H1 (cell line): ENCODE data around the gene NOD2. TPM values are rescaled to one million over a fixed set of nuclear protein-coding genes. Genes with fewer than 3 reads are reported as not detected.

Experiments
- CTCF ChIA-PET: fragments of 300-600 bp; sonication (Branson Sonifier 250); formaldehyde crosslinking; loops from one replicate; lab custom pipeline; 2021; ENCODE audit not compliant: partially characterized antibody; lab: Charles Lee
- POLR2A ChIA-PET: fragments of 300-600 bp; sonication (Branson Sonifier 250); formaldehyde crosslinking; loops from one replicate; lab custom pipeline; 2021; ENCODE audit warnings: inconsistent platforms; ENCODE audit not compliant: partially characterized antibody; lab: Charles Lee
- DNase-seq, 2 experiments: peaks; one replicate each; pipeline versions ENCODE4 v3.0.0 to v3.0.0-alpha.2; 2010 to 2022; ENCODE audit warnings: low spot score in 2 of 2, low read depth in 1 of 2, mixed read lengths in 1 of 2
- FAIRE-seq: peaks from 2 replicates; lab custom pipeline; 2011; peaks lifted over from hg19 to GRCh38; lab: Jason Lieb, UNC
- H2AFZ ChIP-seq: 2 replicates; pipeline ENCODE4 v1.8.1; 2012; ENCODE audit warnings: low read length, inconsistent platforms
- H2AK5ac ChIP-seq: 2 replicates; pipeline ENCODE4 v1.6.1; 2013; ENCODE audit warnings: low read depth, low read length
- H2BK120ac ChIP-seq: replicated peaks from 2 replicates; pipeline ENCODE3; 2013; ENCODE audit warnings: low read depth, low read length, inconsistent platforms
- H2BK12ac ChIP-seq: 2 replicates; pipeline ENCODE4 v1.6.1; 2013; ENCODE audit warnings: low read depth, low read length
- H2BK15ac ChIP-seq: 2 replicates; pipeline ENCODE4 v1.6.1; 2013; ENCODE audit warnings: low read length
- H2BK20ac ChIP-seq: 2 replicates; pipeline ENCODE4 v1.6.1; 2013; ENCODE audit warnings: low read length
- H2BK5ac ChIP-seq: 2 replicates; pipeline ENCODE4 v1.6.1; 2013; ENCODE audit warnings: low read depth, low read length
- H3K14ac ChIP-seq: 2 replicates; pipeline ENCODE4 v1.6.1; 2013; ENCODE audit warnings: inconsistent platforms; ENCODE audit not compliant: insufficient read length
- H3K18ac ChIP-seq: 2 replicates; pipeline ENCODE4 v1.6.1; 2013; ENCODE audit warnings: low read length; ENCODE audit errors: extremely low read depth
- H3K23ac ChIP-seq: 2 replicates; pipeline ENCODE4 v1.6.1; 2013; ENCODE audit warnings: inconsistent platforms; ENCODE audit not compliant: insufficient read length
- H3K23me2 ChIP-seq: 2 replicates; pipeline ENCODE4 v1.6.1; 2013; ENCODE audit warnings: low read depth, low read length
- H3K27ac ChIP-seq: 2 replicates; pipeline ENCODE4 v1.6.1; 2011; ENCODE audit warnings: low read depth, low read length, inconsistent platforms
- H3K27me3 ChIP-seq, 4 experiments: replicated peaks in 1 of 4; 1 replicate in 1 of 4; 2 replicates in 3 of 4; pipeline versions ENCODE4 v1.6.1 to v1.8.1; 2011 to 2013; ENCODE audit warnings: low read length in 3 of 4, mild to moderate bottlenecking in 3 of 4, inconsistent platforms in 2 of 4, mixed read lengths in 2 of 4, moderate library complexity in 1 of 4; ENCODE audit not compliant: control insufficient read depth in 3 of 4, insufficient read depth in 3 of 4; ENCODE audit errors: extremely low read depth in 1 of 4
- H3K36me3 ChIP-seq, 4 experiments: 2 replicates each; pipeline versions ENCODE4 v1.6.1 to v1.8.1; 2011 to 2013; ENCODE audit warnings: mild to moderate bottlenecking in 4 of 4, low read length in 3 of 4, moderate library complexity in 2 of 4, control low read depth in 1 of 4, inconsistent platforms in 1 of 4; ENCODE audit not compliant: insufficient read depth in 4 of 4, control insufficient read depth in 2 of 4
- H3K4ac ChIP-seq: replicated peaks from 2 replicates; pipeline ENCODE3; 2013; ENCODE audit warnings: low read length, low read depth, mixed read lengths, inconsistent platforms; ENCODE audit not compliant: insufficient read length
- H3K4me1 ChIP-seq, 4 experiments: replicated peaks in 1 of 4; 1 replicate in 1 of 4; 2 replicates in 3 of 4; pipeline versions ENCODE4 v1.6.1 to v1.8.1; 2011 to 2013; ENCODE audit warnings: low read length in 3 of 4, inconsistent platforms in 2 of 4, mixed read lengths in 1 of 4; ENCODE audit not compliant: insufficient read depth in 4 of 4, control insufficient read depth in 3 of 4
- H3K4me2 ChIP-seq, 2 experiments: 2 replicates each; pipeline versions ENCODE4 v1.6.1 to v1.8.1; 2011 to 2013; ENCODE audit warnings: low read depth in 2 of 2, low read length in 2 of 2, control low read depth in 1 of 2, inconsistent platforms in 1 of 2, mild to moderate bottlenecking in 1 of 2; ENCODE audit not compliant: insufficient read depth in 1 of 2
- H3K4me3 ChIP-seq, 4 experiments: fragments of 200-600, 300-600 bp in 1 of 4; sonication (generic), shearing (Covaris generic), sonication (Bioruptor Twin) in 1 of 4; 2 replicates each; pipeline versions ENCODE4 v1.5.1 to v1.8.1; 2011 to 2016; ENCODE audit warnings: low read length in 4 of 4, low read depth in 3 of 4, control low read depth in 2 of 4, inconsistent platforms in 2 of 4, mild to moderate bottlenecking in 2 of 4, mixed read lengths in 1 of 4, moderate library complexity in 1 of 4; ENCODE audit not compliant: insufficient read depth in 2 of 4; ENCODE audit errors: extremely low read depth in 1 of 4
- H3K56ac ChIP-seq: replicated peaks from 2 replicates; pipeline ENCODE3; 2013; ENCODE audit warnings: low read depth, mild to moderate bottlenecking, mixed read lengths, low read length, inconsistent platforms; ENCODE audit not compliant: insufficient read length
- H3K79me1 ChIP-seq: 2 replicates; pipeline ENCODE4 v1.6.1; 2013; ENCODE audit warnings: low read depth, low read length, control low read depth
- H3K79me2 ChIP-seq, 2 experiments: 2 replicates each; pipeline versions ENCODE4 v1.6.1 to v1.8.1; 2012 to 2013; ENCODE audit warnings: low read length in 2 of 2, mild to moderate bottlenecking in 2 of 2, inconsistent platforms in 1 of 2; ENCODE audit not compliant: insufficient read depth in 2 of 2, control insufficient read depth in 1 of 2
- H3K9ac ChIP-seq, 4 experiments: replicated peaks in 1 of 4; 1 replicate in 1 of 4; 2 replicates in 3 of 4; pipeline versions ENCODE4 v1.6.1 to v1.8.1; 2011 to 2013; ENCODE audit warnings: low read depth in 3 of 4, low read length in 3 of 4, control low read depth in 2 of 4, mild to moderate bottlenecking in 2 of 4, moderate library complexity in 2 of 4, inconsistent platforms in 1 of 4; ENCODE audit errors: extremely low read depth in 1 of 4
- H3K9me3 ChIP-seq, 2 experiments: 2 replicates each; pipeline versions ENCODE4 v1.6.1 to v1.8.1; 2012 to 2013; ENCODE audit warnings: mild to moderate bottlenecking in 2 of 2, moderate library complexity in 2 of 2, control low read depth in 1 of 2, inconsistent platforms in 1 of 2, low read depth in 1 of 2, low read length in 1 of 2, mixed read lengths in 1 of 2; ENCODE audit not compliant: insufficient read depth in 2 of 2
- H4K20me1 ChIP-seq, 2 experiments: replicated peaks in 1 of 2; 2 replicates each; pipeline versions ENCODE3 to v1.8.1; 2011 to 2013; ENCODE audit warnings: inconsistent platforms in 2 of 2, low read length in 2 of 2, mild to moderate bottlenecking in 1 of 2; ENCODE audit not compliant: insufficient read depth in 2 of 2, control insufficient read depth in 1 of 2
- H4K5ac ChIP-seq: 2 replicates; pipeline ENCODE4 v1.6.1; 2013; ENCODE audit warnings: low read length, low read depth, mixed read lengths, inconsistent platforms; ENCODE audit not compliant: insufficient read length
- H4K8ac ChIP-seq: 2 replicates; pipeline ENCODE4 v1.8.0; 2013; ENCODE audit warnings: mild to moderate bottlenecking, moderate library complexity, low read length, inconsistent platforms; ENCODE audit not compliant: insufficient read depth; ENCODE audit errors: extremely low read depth
- H4K91ac ChIP-seq: replicated peaks from 2 replicates; pipeline ENCODE3; 2013; ENCODE audit warnings: low read length, mixed read lengths, inconsistent platforms; ENCODE audit not compliant: insufficient read length
- ASH2L ChIP-seq: fragments of 200-600, 300-600 bp; sonication (generic); IDR thresholded peaks from one replicate; pipeline ENCODE4 v1.7.1; 2017; ENCODE audit warnings: low read length
- CBX8 ChIP-seq: fragments of 300-800, 300-1000 bp; sonication (generic); IDR thresholded peaks from 2 replicates; pipeline ENCODE4 v1.7.1; 2016; ENCODE audit warnings: low read depth, low read length, borderline replicate concordance
- CHD2 ChIP-seq: IDR thresholded peaks from 2 replicates; pipeline ENCODE4 v1.6.1; 2012; ENCODE audit warnings: low read length, improper control_type of control experiment
- EGR1 ChIP-seq: IDR thresholded peaks from 2 replicates; pipeline ENCODE4 v1.6.1; 2011; ENCODE audit warnings: low read depth, low read length, borderline replicate concordance
- EP300 ChIP-seq, 2 experiments: IDR thresholded peaks; 1 replicate in 1 of 2; 2 replicates in 1 of 2; pipeline ENCODE4 v1.6.1; 2011 to 2012; ENCODE audit warnings: low read depth in 2 of 2, low read length in 2 of 2, mild to moderate bottlenecking in 2 of 2, borderline replicate concordance in 1 of 2, inconsistent platforms in 1 of 2, moderate library complexity in 1 of 2
- KDM1A ChIP-seq: fragments of 200-600, 300-600 bp; sonication (generic); IDR thresholded peaks from 2 replicates; pipeline ENCODE4 v1.7.1; 2016; ENCODE audit warnings: mild to moderate bottlenecking, low read length, borderline replicate concordance
- NRF1 ChIP-seq: IDR thresholded peaks from 2 replicates; pipeline ENCODE4 v1.6.1; 2011; ENCODE audit warnings: mild to moderate bottlenecking, low read depth, low read length, improper control_type of control experiment
- RBBP5 ChIP-seq: IDR thresholded peaks from 2 replicates; pipeline ENCODE4 v1.7.1; 2012; ENCODE audit warnings: low read depth, mild to moderate bottlenecking, inconsistent platforms, low read length, moderate library complexity, borderline replicate concordance
- SIN3A ChIP-seq, 2 experiments: IDR thresholded peaks in 1 of 2; conservative IDR thresholded peaks in 1 of 2; 2 replicates each; pipeline ENCODE4 v1.6.1; 2011 to 2012; ENCODE audit warnings: low read length in 2 of 2, improper control_type of control experiment in 1 of 2, low read depth in 1 of 2, mild to moderate bottlenecking in 1 of 2
- SIRT6 ChIP-seq: IDR thresholded peaks from one replicate; pipeline ENCODE4 v1.7.1; 2012; ENCODE audit warnings: low read length, inconsistent platforms
- SUZ12 ChIP-seq: fragments of 200-600 bp; sonication (generic); IDR thresholded peaks from 2 replicates; pipeline ENCODE4 v1.6.1; 2012; ENCODE audit warnings: mild to moderate bottlenecking, inconsistent platforms, low read length, moderate library complexity, mixed read lengths
- TCF12 ChIP-seq: IDR thresholded peaks from 2 replicates; pipeline ENCODE4 v1.6.1; 2011; ENCODE audit warnings: low read depth, mild to moderate bottlenecking, low read length
- WGBS, 2 experiments: shearing (Covaris generic) in 1 of 2; methylation state at CpG; one replicate each; pipeline versions ENCODE4 v1.1.6 to v1.1.7; 2013 to 2015; ENCODE audit warnings: low lambda C conversion rate in 2 of 2, mixed read lengths in 2 of 2, inconsistent platforms in 1 of 2, low coverage in 1 of 2, missing lambda C conversion rate in 1 of 2; ENCODE audit not compliant: insufficient replicate concordance in 2 of 2, insufficient coverage in 1 of 2, insufficient read length in 1 of 2; ENCODE audit errors: extremely low coverage in 1 of 2, missing lambda C conversion rate in 1 of 2; 5-methylcytosine and 5-hydroxymethylcytosine counted together
- polyA plus RNA-seq, 7 experiments: library from polyadenylated mRNA; depleted of rRNA in 3 of 7; stranded (reverse) in 5 of 7; unstranded in 2 of 7; fragments of >200 nt in 5 of 7; fragments of 200-250 nt in 2 of 7; gene quantifications; 1 replicate in 5 of 7; 2 replicates in 1 of 7; 4 replicates in 1 of 7; pipeline versions ENCODE4 v1.2.1 to v1.2.3, GENCODE V29; 2011 to 2013; ENCODE audit warnings: missing spikeins in 2 of 7, mixed read lengths in 2 of 7
- total RNA-seq: library from RNA; stranded (reverse); fragmentation: NEBNext Ultra II Directional; extraction: Animal tissue kit (Norgen Biotek cat#: 25700); gene quantifications from 2 replicates; pipeline ENCODE4 v1.2.1, GENCODE V29; 2021
- TF ChIP-seq, protein P1 (sequence below): IDR thresholded peaks from 2 replicates; pipeline ENCODE4 v1.6.1; 2012; ENCODE audit warnings: low read length, inconsistent platforms

Gene NOD2
- total and polyA plus RNA-seq, 2 of the 8 experiments (the other 6 are each of a cell fraction or from before 2014, with no cell fraction given): 0.37 to 0.42 TPM

DNA sequence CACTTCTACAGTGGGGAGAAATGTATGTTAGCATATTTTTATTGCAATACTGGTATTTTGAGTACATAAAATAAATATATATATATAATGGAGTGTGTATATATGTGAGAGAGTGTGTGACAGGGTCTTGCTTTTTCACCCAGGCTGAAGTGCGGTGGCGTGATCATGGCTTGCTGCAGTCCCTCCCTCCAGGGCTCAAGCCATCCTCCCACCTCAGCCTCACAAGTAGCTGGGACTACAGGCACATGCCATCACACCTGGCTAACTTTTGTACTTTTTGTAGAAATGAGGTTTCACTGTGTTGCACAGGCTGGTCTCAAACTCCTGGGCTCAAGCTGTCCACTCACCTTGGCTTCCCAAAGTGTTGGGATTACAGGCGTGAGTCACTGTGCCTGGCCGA, 52.5 kb downstream of the NOD2 start:
- no peaks in the 10 kb centered on the region for H3K9me3 ChIP-seq
- H4K91ac ChIP-seq: no peak overlapping the region
- CTCF ChIA-PET: interaction anchor here (0.7 to 4.8 kb wide), 8 partner anchors 11 to 83 kb away, joined by 3 to 42 read pairs (median 5); no protein-coding TSS in a partner anchor
- H2BK20ac ChIP-seq: no peak overlapping the region
- H2BK120ac ChIP-seq: no peak overlapping the region
- no peak overlapping the region for H3K18ac ChIP-seq
- FAIRE-seq (no peak), DNase-seq (no peak)
- H3K27me3 ChIP-seq: no peaks in the 10 kb centered on the region
- no peaks in the 10 kb centered on the region for H3K79me1 ChIP-seq
- H3K9ac ChIP-seq: no peak overlapping the region
- no peaks in the 10 kb centered on the region for H3K79me2 ChIP-seq
- H3K27ac ChIP-seq: no peak overlapping the region
- no peaks in the 10 kb centered on the region for H3K36me3 ChIP-seq
- no peak overlapping the region for H3K14ac ChIP-seq
- no peak overlapping the region for H3K23ac ChIP-seq
- H2AFZ ChIP-seq: no peak overlapping the region
- no peak overlapping the region for H2BK12ac ChIP-seq
- no peak overlapping the region for H3K4me3 ChIP-seq
- H3K4ac ChIP-seq: no peak overlapping the region
- H3K56ac ChIP-seq: no peak overlapping the region
- no peak overlapping the region for H3K4me2 ChIP-seq
- no peaks in the 10 kb centered on the region for H4K20me1 ChIP-seq
- no peak overlapping the region for H2AK5ac ChIP-seq
- peaks cover 3 to 12% (median 5%) of the 10 kb centered on the region in 4 experiments; a peak in 6 of 7 replicates for H3K4me1 ChIP-seq
- no peak overlapping the region for H2BK5ac ChIP-seq
- H4K5ac ChIP-seq: no peak overlapping the region
- POLR2A ChIA-PET: interaction anchor here (0.7 kb wide), 1 partner anchor 517 kb away, joined by 3 read pairs; no protein-coding TSS in a partner anchor
- H3K23me2 ChIP-seq: no peaks in the 10 kb centered on the region
- 98% methylated on average over 4 of the region's 4 CpGs; no CpG with 5 or more reads in 1 of the 2 experiments for WGBS, 2 experiments
- no peak overlapping the region for H4K8ac ChIP-seq
- no peak overlapping the region for H2BK15ac ChIP-seq
- no peak for TF ChIP-seq SUZ12
- TF ChIP-seq, protein P1, sequence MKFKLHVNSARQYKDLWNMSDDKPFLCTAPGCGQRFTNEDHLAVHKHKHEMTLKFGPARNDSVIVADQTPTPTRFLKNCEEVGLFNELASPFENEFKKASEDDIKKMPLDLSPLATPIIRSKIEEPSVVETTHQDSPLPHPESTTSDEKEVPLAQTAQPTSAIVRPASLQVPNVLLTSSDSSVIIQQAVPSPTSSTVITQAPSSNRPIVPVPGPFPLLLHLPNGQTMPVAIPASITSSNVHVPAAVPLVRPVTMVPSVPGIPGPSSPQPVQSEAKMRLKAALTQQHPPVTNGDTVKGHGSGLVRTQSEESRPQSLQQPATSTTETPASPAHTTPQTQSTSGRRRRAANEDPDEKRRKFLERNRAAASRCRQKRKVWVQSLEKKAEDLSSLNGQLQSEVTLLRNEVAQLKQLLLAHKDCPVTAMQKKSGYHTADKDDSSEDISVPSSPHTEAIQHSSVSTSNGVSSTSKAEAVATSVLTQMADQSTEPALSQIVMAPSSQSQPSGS: no peak
- TF ChIP-seq NRF1: no peak
- TF ChIP-seq TCF12: no peak
- TF ChIP-seq ASH2L: no peak
- TF ChIP-seq EGR1: no peak
- TF ChIP-seq SIRT6: no peak
- TF ChIP-seq CBX8: no peak
- no peak for TF ChIP-seq RBBP5
- no peak for TF ChIP-seq EP300 (IDR thresholded peaks at IDR 0.05; ENCODE audit: borderline replicate concordance in 1 of 2, low read depth in 2 of 2, low read length in 2 of 2)
- TF ChIP-seq KDM1A: no peak
- TF ChIP-seq CHD2: no peak
- TF ChIP-seq SIN3A (conservative IDR thresholded peaks at IDR 0.05 in 1 of 2, IDR thresholded peaks at IDR 0.05 in 1 of 2; ENCODE audit: low read depth in 1 of 2, low read length in 2 of 2): no peak
